K562 (cell line): Measurements from ENCODE around the gene ZNF544. TPM values are rescaled to one million over a fixed set of nuclear protein-coding genes. Genes with fewer than 3 reads are reported as not detected.

Experiments used
- FOSL1 ChIP-seq: fragments of 200-800 bp; sonication (Bioruptor generic); conservative IDR thresholded peaks from 2 replicates; pipeline ENCODE4 v1.6.1; 2016; ENCODE audit warnings: missing genetic modification characterization, missing compliant biosample characterization
- ILF3 ChIP-seq: fragments of 450-650 bp; IDR thresholded peaks from 2 replicates; pipeline ENCODE4 v1.6.1; 2018; ENCODE audit warnings: antibody characterized with exemption, mild to moderate bottlenecking, moderate library complexity, borderline replicate concordance
- RFX1 ChIP-seq: fragments of 450-650 bp; IDR thresholded peaks from 2 replicates; pipeline ENCODE4 v1.6.1; 2016; ENCODE audit warnings: mild to moderate bottlenecking, moderate library complexity
- SAP30 ChIP-seq: fragments of 200-600 bp; sonication (generic); IDR thresholded peaks from 2 replicates; pipeline ENCODE4 v1.6.1; 2012; ENCODE audit warnings: borderline replicate concordance, low read depth, mild to moderate bottlenecking, moderate library complexity, low read length, control low read depth, inconsistent platforms; ENCODE audit not compliant: insufficient read depth, poor library complexity, severe bottlenecking
- polyA plus RNA-seq, 8 experiments: library from polyadenylated mRNA; depleted of rRNA in 4 of 8; stranded (reverse) in 5 of 8; unstranded in 3 of 8; fragments of >200 nt; fragmentation: Nextera tagmentation in 2 of 8; fragmentation: Illumina TruSeq in 1 of 8; extraction: Ambion mirVana in 2 of 8; extraction: Trizol in 1 of 8; gene quantifications; 2 replicates each; pipeline versions ENCODE4 v1.2.1 to v1.2.3, GENCODE V29; 2011 to 2014; ENCODE audit warnings: inconsistent platforms in 1 of 8, missing spikeins in 1 of 8
- total RNA-seq, 7 experiments: library from RNA; depleted of rRNA in 6 of 7; stranded (reverse); fragments of >200 nt in 6 of 7; fragmentation: Illumina TruSeq in 2 of 7; extraction: Trizol in 2 of 7; gene quantifications; 2 replicates each; pipeline versions ENCODE4 v1.2.1 to v1.2.3, GENCODE V29; 2011 to 2021; ENCODE audit warnings: low replicate concordance in 1 of 7
- TF ChIP-seq, protein P1 (sequence below): sonication (generic); formaldehyde crosslinking; IDR thresholded peaks from 2 replicates; pipeline ENCODE4 v1.4.0; 2020; ENCODE audit warnings: mild to moderate bottlenecking, missing genetic modification reagents
- TF ChIP-seq, protein P2 (sequence below): fragments of 250-450 bp; sonication (Bioruptor Pico); IDR thresholded peaks from 2 replicates; pipeline ENCODE4 v1.4.0; 2020
- TF ChIP-seq, protein P3 (sequence below): sonication (generic); formaldehyde crosslinking; IDR thresholded peaks from 2 replicates; pipeline ENCODE4 v1.8.0; 2022; ENCODE audit warnings: mild to moderate bottlenecking, missing genetic modification reagents

The ZNF544 gene
- total and polyA plus RNA-seq, 9 of the 15 experiments (the other 6 are each of a cell fraction or from before 2014, with no cell fraction given) = 23.6 to 59.0 (median 41.4) TPM

DNA sequence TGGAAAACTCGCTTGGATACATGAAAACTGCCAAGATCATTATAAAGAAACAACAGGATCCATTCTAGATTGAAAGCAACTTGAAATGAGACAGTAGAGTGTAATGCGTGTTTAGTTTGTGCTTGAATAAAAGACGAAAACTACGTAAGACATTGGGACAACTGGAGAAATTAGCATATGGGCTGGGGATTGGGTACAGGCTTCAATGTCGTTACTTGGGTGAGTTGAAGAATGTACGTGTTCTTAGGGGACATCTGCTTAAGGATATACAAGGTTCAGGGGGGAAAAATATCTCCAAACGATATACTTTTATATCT, 76.0 kb downstream of the ZNF544 start (continued):
- TF ChIP-seq, protein P1, sequence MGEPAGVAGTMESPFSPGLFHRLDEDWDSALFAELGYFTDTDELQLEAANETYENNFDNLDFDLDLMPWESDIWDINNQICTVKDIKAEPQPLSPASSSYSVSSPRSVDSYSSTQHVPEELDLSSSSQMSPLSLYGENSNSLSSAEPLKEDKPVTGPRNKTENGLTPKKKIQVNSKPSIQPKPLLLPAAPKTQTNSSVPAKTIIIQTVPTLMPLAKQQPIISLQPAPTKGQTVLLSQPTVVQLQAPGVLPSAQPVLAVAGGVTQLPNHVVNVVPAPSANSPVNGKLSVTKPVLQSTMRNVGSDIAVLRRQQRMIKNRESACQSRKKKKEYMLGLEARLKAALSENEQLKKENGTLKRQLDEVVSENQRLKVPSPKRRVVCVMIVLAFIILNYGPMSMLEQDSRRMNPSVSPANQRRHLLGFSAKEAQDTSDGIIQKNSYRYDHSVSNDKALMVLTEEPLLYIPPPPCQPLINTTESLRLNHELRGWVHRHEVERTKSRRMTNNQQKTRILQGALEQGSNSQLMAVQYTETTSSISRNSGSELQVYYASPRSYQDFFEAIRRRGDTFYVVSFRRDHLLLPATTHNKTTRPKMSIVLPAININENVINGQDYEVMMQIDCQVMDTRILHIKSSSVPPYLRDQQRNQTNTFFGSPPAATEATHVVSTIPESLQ = no peak
- TF ChIP-seq, protein P2, sequence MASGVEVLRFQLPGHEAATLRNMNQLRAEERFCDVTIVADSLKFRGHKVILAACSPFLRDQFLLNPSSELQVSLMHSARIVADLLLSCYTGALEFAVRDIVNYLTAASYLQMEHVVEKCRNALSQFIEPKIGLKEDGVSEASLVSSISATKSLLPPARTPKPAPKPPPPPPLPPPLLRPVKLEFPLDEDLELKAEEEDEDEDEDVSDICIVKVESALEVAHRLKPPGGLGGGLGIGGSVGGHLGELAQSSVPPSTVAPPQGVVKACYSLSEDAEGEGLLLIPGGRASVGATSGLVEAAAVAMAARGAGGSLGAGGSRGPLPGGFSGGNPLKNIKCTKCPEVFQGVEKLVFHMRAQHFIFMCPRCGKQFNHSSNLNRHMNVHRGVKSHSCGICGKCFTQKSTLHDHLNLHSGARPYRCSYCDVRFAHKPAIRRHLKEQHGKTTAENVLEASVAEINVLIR (CRISPR knock-in tag) = no peak
- TF ChIP-seq SAP30 = no peak
- 0 out of 2 replicates have a peak, but pooled peaks have one; percentile 13 for TF ChIP-seq RFX1
- TF ChIP-seq FOSL1 = peak; percentile 7; the same call in 1 of the 2 replicates
- TF ChIP-seq, protein P3, sequence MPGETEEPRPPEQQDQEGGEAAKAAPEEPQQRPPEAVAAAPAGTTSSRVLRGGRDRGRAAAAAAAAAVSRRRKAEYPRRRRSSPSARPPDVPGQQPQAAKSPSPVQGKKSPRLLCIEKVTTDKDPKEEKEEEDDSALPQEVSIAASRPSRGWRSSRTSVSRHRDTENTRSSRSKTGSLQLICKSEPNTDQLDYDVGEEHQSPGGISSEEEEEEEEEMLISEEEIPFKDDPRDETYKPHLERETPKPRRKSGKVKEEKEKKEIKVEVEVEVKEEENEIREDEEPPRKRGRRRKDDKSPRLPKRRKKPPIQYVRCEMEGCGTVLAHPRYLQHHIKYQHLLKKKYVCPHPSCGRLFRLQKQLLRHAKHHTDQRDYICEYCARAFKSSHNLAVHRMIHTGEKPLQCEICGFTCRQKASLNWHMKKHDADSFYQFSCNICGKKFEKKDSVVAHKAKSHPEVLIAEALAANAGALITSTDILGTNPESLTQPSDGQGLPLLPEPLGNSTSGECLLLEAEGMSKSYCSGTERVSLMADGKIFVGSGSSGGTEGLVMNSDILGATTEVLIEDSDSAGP (CRISPR knock-in tag) = no peak
- TF ChIP-seq ILF3 = no peak; the same call in 1 of the 2 replicates
